Fibroblast of lung (primary cell): ENCODE data around the gene FAM53B.

Experiments used
- EZH2 ChIP-seq: IDR thresholded peaks from 2 replicates; pipeline ENCODE4 v1.5.1; 2012; ENCODE audit warnings: low read length, control low read depth, mild to moderate bottlenecking; ENCODE audit errors: missing control alignments
- TF ChIP-seq, protein P1 (sequence below), 2 donors: IDR thresholded peaks in 1 of 2; conservative IDR thresholded peaks in 1 of 2; 1 replicate in 1 of 2; 2 replicates in 1 of 2; pipeline ENCODE4 v1.5.1; 2011 to 2012; ENCODE audit warnings: low read length in 2 of 2, control low read depth in 1 of 2, inconsistent platforms in 1 of 2, low read depth in 1 of 2, mild to moderate bottlenecking in 1 of 2

GRCh38 chr10:124745673-124746072, 1.5 kb upstream of the FAM53B start:
- TF ChIP-seq, protein P1, sequence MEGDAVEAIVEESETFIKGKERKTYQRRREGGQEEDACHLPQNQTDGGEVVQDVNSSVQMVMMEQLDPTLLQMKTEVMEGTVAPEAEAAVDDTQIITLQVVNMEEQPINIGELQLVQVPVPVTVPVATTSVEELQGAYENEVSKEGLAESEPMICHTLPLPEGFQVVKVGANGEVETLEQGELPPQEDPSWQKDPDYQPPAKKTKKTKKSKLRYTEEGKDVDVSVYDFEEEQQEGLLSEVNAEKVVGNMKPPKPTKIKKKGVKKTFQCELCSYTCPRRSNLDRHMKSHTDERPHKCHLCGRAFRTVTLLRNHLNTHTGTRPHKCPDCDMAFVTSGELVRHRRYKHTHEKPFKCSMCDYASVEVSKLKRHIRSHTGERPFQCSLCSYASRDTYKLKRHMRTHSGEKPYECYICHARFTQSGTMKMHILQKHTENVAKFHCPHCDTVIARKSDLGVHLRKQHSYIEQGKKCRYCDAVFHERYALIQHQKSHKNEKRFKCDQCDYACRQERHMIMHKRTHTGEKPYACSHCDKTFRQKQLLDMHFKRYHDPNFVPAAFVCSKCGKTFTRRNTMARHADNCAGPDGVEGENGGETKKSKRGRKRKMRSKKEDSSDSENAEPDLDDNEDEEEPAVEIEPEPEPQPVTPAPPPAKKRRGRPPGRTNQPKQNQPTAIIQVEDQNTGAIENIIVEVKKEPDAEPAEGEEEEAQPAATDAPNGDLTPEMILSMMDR (conservative IDR thresholded peaks at IDR 0.05 in 1 of 2, IDR thresholded peaks at IDR 0.05 in 1 of 2; ENCODE audit: low read depth in 1 of 2, low read length in 2 of 2): peak; percentile 21 to 39
- TF ChIP-seq EZH2: no peak
